ENCODE data around the gene TOP1.

Gene TOP1

DNA sequence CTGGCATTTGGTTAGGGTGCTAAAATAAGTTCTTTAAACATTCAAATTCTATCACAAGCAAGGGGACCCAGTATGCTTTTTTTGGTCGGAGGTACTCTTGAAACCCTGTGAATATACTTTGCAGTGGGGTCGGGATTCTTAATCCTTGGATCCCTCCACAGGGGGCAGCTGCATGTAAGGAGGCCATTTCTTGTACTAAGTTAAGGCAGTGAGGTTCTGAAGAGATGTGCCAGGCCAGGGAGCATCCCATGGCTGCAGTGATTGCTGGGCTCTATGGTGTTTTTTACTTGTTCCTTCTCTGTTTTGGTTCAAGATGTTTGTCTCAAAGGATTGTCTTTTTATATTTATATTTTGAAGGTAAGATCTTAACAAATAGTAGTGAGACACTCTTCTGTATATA is 50.4 kb downstream of the TOP1 start:
- TF ChIP-seq, protein P1, sequence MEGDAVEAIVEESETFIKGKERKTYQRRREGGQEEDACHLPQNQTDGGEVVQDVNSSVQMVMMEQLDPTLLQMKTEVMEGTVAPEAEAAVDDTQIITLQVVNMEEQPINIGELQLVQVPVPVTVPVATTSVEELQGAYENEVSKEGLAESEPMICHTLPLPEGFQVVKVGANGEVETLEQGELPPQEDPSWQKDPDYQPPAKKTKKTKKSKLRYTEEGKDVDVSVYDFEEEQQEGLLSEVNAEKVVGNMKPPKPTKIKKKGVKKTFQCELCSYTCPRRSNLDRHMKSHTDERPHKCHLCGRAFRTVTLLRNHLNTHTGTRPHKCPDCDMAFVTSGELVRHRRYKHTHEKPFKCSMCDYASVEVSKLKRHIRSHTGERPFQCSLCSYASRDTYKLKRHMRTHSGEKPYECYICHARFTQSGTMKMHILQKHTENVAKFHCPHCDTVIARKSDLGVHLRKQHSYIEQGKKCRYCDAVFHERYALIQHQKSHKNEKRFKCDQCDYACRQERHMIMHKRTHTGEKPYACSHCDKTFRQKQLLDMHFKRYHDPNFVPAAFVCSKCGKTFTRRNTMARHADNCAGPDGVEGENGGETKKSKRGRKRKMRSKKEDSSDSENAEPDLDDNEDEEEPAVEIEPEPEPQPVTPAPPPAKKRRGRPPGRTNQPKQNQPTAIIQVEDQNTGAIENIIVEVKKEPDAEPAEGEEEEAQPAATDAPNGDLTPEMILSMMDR (IDR thresholded peaks at IDR 0.05; ENCODE audit: control insufficient read depth, extremely low read depth, insufficient read depth): no peak
- no peak overlapping the region for H3K4me3 ChIP-seq (ENCODE audit: low read depth, low read length)
- no peak for DNase-seq (ENCODE audit: low read depth)

DNA sequence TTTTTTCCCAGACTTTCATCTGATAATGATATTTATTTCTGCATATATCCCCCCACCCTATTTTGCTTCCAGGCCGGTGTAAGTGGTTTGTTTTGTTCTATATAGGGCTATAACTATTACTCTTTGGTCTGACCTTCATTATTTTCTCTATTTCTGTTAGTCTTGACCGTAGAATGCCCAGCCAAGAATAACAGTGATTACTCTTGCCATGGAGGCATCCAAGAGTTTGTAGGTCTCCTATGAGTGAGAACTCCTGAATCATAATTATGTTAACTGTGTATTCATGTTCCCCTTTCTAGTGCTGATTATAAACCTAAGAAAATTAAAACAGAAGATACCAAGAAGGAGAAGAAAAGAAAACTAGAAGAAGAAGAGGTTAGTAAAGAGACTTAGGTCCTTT is 52.2 kb downstream of the TOP1 start:
- no peak for DNase-seq (ENCODE audit: low read depth)
- TF ChIP-seq, protein P1 (IDR thresholded peaks at IDR 0.05; ENCODE audit: control insufficient read depth, extremely low read depth, insufficient read depth): no peak
- H3K4me3 ChIP-seq (ENCODE audit: low read depth, low read length): no peak overlapping the region

DNA sequence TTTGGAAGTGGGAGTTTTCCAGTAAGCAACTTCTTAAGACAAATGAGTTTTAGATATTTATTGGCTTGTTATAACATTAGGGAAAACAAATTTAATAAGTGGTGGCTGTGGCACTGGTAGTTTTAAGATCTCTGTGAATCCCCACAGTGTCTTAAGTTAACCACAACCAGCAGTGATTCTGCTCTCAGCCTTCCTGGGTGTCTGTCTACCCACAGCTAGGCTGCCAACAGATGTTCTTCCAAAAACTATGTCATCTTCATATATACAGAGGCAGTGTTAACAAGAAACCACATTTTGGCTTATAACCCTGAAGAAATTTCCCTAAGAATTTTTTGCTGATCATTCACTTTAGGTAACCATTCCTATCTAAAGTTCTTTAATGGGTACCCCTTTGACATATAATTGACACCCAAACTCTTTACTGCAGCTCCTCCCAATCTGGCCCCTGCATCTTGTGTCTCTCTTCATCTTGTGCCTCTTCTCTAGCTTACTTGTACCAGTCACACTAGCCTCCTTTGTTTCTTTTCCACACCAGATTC is 52.7 kb downstream of the TOP1 start:
- TF ChIP-seq, protein P1 (IDR thresholded peaks at IDR 0.05; ENCODE audit: control insufficient read depth, extremely low read depth, insufficient read depth): no peak
- DNase-seq (ENCODE audit: low read depth): no peak
- H3K4me3 ChIP-seq (ENCODE audit: low read depth, low read length): no peak overlapping the region

DNA sequence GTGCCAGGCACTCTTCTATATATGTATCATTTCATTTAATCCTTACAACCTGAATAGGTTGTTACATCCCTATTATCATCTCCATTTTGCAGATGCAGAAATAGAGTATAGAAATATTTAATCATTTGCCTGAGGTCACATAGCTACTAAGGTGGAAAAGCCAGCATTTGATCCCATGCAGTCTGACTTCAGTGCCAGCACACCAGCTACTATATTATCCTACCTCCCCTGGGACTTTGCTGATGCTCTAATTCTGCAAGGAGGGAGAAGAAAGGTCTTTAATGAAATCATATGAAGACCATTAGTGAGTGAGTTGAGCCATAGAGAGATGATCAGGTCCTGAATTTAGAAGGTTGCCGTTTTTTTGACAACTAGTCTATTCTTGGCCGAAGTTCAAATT is 53.7 kb downstream of the TOP1 start:
- DNase-seq (ENCODE audit: low read depth): no peak
- no peak overlapping the region for H3K4me3 ChIP-seq (ENCODE audit: low read depth, low read length)
- TF ChIP-seq, protein P1 (IDR thresholded peaks at IDR 0.05; ENCODE audit: control insufficient read depth, extremely low read depth, insufficient read depth): no peak

DNA sequence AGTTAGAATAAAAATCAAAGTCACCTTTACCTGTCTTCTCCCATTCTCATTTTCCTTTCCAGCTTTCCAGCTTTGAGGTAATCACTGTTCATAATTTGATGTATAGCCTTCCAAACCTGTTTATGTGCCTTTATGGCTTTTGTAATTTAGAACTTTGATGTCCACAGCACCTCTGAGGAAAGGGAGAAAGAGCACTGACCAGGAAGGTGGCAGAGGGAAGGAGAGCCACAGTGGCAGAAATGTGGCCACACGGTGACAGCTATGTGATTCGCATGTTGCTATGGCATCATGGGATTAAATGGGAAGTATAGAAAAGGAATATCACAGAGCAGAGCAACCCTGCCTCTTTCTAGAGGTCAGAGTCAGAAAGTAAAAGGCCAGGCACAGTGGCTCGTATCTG is 57.0 kb downstream of the TOP1 start:
- DNase-seq (ENCODE audit: low read depth): no peak

DNA sequence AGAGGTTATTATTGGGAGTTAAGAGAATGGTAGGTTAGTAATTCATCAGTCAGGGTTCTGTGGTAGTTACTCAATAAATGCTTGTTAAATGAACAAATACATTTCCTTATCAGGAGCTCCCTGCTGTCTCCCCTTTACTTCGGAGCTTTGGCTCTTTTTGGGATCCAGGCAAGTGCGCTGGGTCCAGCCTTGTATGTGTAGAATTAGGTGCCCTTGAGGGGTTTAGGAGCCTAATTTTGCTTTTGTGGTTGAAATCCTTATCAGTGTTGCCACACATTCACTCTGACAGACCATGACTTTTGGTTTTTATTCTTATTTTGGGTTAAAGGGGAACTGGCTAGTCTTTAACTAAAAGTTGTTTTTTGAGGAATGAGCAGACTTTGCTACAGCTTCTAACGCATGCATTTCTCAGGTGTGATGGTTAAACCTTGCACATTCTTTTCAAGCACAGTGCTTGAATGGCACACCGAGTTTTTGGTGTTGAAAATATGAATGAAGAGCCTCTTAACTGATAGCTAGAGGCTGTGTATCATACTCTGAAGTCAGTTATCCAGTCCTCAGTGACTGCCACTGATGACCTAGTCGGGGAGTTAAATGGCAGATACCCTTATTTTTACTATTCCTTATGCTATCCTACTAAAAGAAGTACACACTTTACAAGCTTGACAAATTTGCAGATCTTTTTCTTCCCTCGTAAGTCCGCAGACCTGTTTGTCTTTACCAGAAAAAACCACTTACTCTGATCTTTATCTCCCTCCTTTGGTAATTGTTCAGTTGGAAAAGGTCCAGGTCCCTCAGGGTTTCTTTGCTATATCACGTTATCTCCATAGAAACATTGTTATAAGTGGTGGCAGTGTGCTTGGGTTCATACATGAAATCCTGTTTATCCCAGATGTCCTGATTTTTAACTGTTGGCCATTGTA is 58.0 kb downstream of the TOP1 start:
- DNase-seq (ENCODE audit: low read depth): peak; percentile 96
- no peak overlapping the region for H3K4me3 ChIP-seq (ENCODE audit: low read depth, low read length)
- TF ChIP-seq, protein P1 (IDR thresholded peaks at IDR 0.05; ENCODE audit: control insufficient read depth, extremely low read depth, insufficient read depth): no peak

More for the DNA sequence above, 57.0 kb downstream of the TOP1 start:
- TF ChIP-seq, protein P1 (IDR thresholded peaks at IDR 0.05; ENCODE audit: control insufficient read depth, extremely low read depth, insufficient read depth): no peak
- no peak overlapping the region for H3K4me3 ChIP-seq (ENCODE audit: low read depth, low read length)
